Hepatocyte (in vitro differentiated cells): ENCODE results near the gene INPP5F. TPM values are rescaled to one million over a fixed set of nuclear protein-coding genes. Genes with fewer than 3 reads are reported as not detected.

Experiments used
- DNase-seq: peaks from one replicate; pipeline ENCODE4 v3.0.0-alpha.2; 2016; ENCODE audit warnings: low spot score
- H2AFZ ChIP-seq: fragments of 200-600 bp; sonication (generic); 2 replicates; pipeline ENCODE4 v1.6.0; 2016; ENCODE audit warnings: antibody characterized with exemption, mild to moderate bottlenecking
- H3K27ac ChIP-seq: fragments of 200-600 bp; sonication (generic); 2 replicates; pipeline ENCODE4 v1.5.1; 2016; ENCODE audit warnings: mild to moderate bottlenecking
- H3K27me3 ChIP-seq: fragments of 200-600 bp; sonication (generic); 2 replicates; pipeline ENCODE4 v1.6.1; 2016
- H3K36me3 ChIP-seq: fragments of 200-600 bp; sonication (generic); replicated peaks from 2 replicates; pipeline ENCODE4 v1.5.1; 2016; ENCODE audit warnings: low read depth; ENCODE audit not compliant: insufficient read depth
- H3K4me1 ChIP-seq: fragments of 200-600 bp; sonication (generic); 2 replicates; pipeline ENCODE4 v1.5.1; 2016; ENCODE audit warnings: mild to moderate bottlenecking, moderate library complexity; ENCODE audit not compliant: insufficient read depth
- H3K4me2 ChIP-seq: fragments of 200-600 bp; sonication (generic); 2 replicates; pipeline ENCODE4 v1.6.0; 2016
- H3K4me3 ChIP-seq: fragments of 200-600 bp; sonication (generic); 2 replicates; pipeline ENCODE4 v1.5.1; 2016; ENCODE audit warnings: mild to moderate bottlenecking
- H3K79me2 ChIP-seq: fragments of 200-600 bp; sonication (generic); 2 replicates; pipeline ENCODE4 v1.6.0; 2017; ENCODE audit warnings: mild to moderate bottlenecking
- H3K9me2 ChIP-seq: fragments of 200-600 bp; sonication (generic); replicated peaks from 2 replicates; pipeline ENCODE4 v1.6.0; 2017; ENCODE audit warnings: mild to moderate bottlenecking; ENCODE audit not compliant: insufficient read depth
- H3K9me3 ChIP-seq: fragments of 200-600 bp; sonication (generic); 2 replicates; pipeline ENCODE4 v1.5.1; 2016; ENCODE audit warnings: low read depth, mild to moderate bottlenecking
- H4K20me1 ChIP-seq: fragments of 200-600 bp; sonication (generic); 2 replicates; pipeline ENCODE4 v1.6.0; 2016; ENCODE audit warnings: mild to moderate bottlenecking; ENCODE audit not compliant: insufficient read depth, poor library complexity, severe bottlenecking
- EZH2 ChIP-seq: fragments of 200-600 bp; sonication (generic); IDR thresholded peaks from 2 replicates; pipeline ENCODE4 v1.6.1; 2016; ENCODE audit warnings: antibody characterized with exemption, mild to moderate bottlenecking, borderline replicate concordance
- EZH2phosphoT487 ChIP-seq: fragments of 200-600 bp; sonication (generic); IDR thresholded peaks from one replicate; pipeline ENCODE4 v1.6.1; 2018; ENCODE audit warnings: antibody characterized with exemption, mild to moderate bottlenecking, low read depth, moderate library complexity; ENCODE audit not compliant: unreplicated experiment, severe bottlenecking
- WGBS: methylation state at CpG from one replicate; pipeline ENCODE4 v1.1.6; 2016; ENCODE audit warnings: low lambda C conversion rate; ENCODE audit errors: missing lambda C conversion rate; 5-methylcytosine and 5-hydroxymethylcytosine counted together
- polyA plus RNA-seq: library from polyadenylated mRNA; unstranded; fragments of >200 nt; fragmentation: Nextera tagmentation; extraction: Ambion mirVana; gene quantifications from 2 replicates; pipeline ENCODE4 v1.2.1, GENCODE V29; 2016
- total RNA-seq: library from RNA; depleted of rRNA; stranded (reverse); fragments of >200 nt; gene quantifications from 2 replicates; pipeline ENCODE4 v1.2.3, GENCODE V29; 2014
- TF ChIP-seq, protein P1 (sequence below): fragments of 200-600 bp; sonication (generic); IDR thresholded peaks from 2 replicates; pipeline ENCODE4 v1.5.1; 2016; ENCODE audit warnings: antibody characterized with exemption, mild to moderate bottlenecking; ENCODE audit not compliant: poor library complexity

Gene INPP5F
- total and polyA plus RNA-seq, 2 experiments from 2014 or later: 9.9 to 44.4 TPM

DNA sequence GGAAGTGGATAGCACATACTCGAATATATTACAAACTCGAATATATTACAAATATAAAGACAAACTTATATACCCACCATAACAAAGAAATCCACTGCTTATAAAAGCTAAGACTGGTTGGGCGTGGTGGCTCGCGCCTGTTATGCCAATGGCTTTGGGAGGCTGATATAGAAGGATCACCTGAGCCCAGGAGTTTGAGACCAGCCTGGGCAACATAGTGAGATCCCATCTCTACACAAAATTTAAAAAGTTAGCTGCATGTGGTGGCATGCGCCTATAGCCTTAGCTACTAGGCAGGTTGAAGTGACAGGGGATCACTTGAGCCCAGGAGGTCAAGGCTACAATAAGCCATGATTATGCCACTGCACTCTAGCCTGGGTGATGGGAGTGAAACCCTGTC, 126.4 kb downstream of the INPP5F start:
- Histone ChIP-seq H3K9me2 (no peaks in the 10 kb centered on the region), H2AFZ (no peak overlapping the region), H3K4me3 (no peak overlapping the region), H3K4me1 (no peaks in the 10 kb centered on the region), H4K20me1 (no peaks in the 10 kb centered on the region), H3K27ac (no peak overlapping the region), H3K4me2 (no peak overlapping the region), H3K79me2 (peaks cover 7% of the 10 kb centered on the region), H3K36me3 (no peaks in the 10 kb centered on the region), H3K27me3 (no peaks in the 10 kb centered on the region), H3K9me3 (no peaks in the 10 kb centered on the region)
- DNase-seq: no peak
- TF ChIP-seq EZH2phosphoT487 (no peak), EZH2 (no peak)
- TF ChIP-seq, protein P1, sequence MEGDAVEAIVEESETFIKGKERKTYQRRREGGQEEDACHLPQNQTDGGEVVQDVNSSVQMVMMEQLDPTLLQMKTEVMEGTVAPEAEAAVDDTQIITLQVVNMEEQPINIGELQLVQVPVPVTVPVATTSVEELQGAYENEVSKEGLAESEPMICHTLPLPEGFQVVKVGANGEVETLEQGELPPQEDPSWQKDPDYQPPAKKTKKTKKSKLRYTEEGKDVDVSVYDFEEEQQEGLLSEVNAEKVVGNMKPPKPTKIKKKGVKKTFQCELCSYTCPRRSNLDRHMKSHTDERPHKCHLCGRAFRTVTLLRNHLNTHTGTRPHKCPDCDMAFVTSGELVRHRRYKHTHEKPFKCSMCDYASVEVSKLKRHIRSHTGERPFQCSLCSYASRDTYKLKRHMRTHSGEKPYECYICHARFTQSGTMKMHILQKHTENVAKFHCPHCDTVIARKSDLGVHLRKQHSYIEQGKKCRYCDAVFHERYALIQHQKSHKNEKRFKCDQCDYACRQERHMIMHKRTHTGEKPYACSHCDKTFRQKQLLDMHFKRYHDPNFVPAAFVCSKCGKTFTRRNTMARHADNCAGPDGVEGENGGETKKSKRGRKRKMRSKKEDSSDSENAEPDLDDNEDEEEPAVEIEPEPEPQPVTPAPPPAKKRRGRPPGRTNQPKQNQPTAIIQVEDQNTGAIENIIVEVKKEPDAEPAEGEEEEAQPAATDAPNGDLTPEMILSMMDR: no peak
- 98% methylated on average over 6 of the region's 6 CpGs for WGBS

DNA sequence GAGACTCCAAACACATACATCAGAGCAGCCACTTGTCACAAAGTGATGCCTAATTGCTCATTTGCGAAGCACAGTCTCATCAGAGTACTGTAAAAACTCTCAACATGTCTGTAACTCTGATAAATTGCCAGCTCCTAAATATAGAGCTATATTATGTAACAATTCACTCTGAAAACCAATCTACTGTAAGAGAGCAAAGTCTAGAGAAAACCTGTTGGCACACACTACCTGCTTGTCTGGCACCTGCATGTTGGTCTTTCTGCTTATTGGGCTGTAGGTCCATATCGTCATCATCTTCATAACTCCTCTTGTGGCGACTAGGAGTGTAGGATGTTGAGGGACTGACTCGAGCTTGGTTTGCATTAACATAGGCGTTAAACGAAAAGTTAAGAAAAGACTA, 127.0 kb downstream of the INPP5F start:
- H3K9me2 ChIP-seq: no peaks in the 10 kb centered on the region
- 94% methylated on average over 6 of the region's 6 CpGs for WGBS
- peaks cover 12% of the 10 kb centered on the region for H3K79me2 ChIP-seq
- no peaks in the 10 kb centered on the region for H3K4me1 ChIP-seq
- no peaks in the 10 kb centered on the region for H3K36me3 ChIP-seq
- no peaks in the 10 kb centered on the region for H3K27me3 ChIP-seq
- H4K20me1 ChIP-seq: no peaks in the 10 kb centered on the region
- no peak overlapping the region for H3K27ac ChIP-seq
- H2AFZ ChIP-seq: no peak overlapping the region
- DNase-seq: no peak
- H3K9me3 ChIP-seq: no peaks in the 10 kb centered on the region
- H3K4me2 ChIP-seq: no peak overlapping the region
- H3K4me3 ChIP-seq: no peak overlapping the region
- TF ChIP-seq, protein P1: no peak
- TF ChIP-seq EZH2 (no peak), EZH2phosphoT487 (no peak)

DNA sequence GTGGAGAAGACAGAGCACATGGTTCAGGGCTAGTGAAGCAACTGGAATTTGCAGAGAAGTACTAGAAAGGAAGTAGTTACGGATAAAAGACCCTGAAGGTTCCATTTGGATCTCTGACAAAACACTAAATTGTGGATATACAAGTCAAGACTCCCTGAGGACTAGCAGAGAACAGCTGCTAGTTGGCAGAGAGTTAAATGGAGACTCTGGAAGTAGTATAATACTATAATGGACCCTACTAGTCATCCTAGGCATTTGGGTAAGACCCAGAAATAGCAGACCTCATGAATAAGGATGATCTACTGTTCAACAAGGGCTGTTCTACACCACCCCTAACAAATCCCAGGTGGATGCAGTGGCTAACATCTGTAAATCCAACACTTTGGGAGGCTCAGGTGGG, 127.7 kb downstream of the INPP5F start:
- Histone ChIP-seq H3K79me2 (peaks cover 15% of the 10 kb centered on the region), H3K4me3 (no peak overlapping the region), H3K9me3 (no peaks in the 10 kb centered on the region), H4K20me1 (no peaks in the 10 kb centered on the region), H3K4me2 (no peak overlapping the region), H3K27ac (no peak overlapping the region), H3K9me2 (no peaks in the 10 kb centered on the region), H2AFZ (no peak overlapping the region), H3K4me1 (no peaks in the 10 kb centered on the region), H3K36me3 (no peaks in the 10 kb centered on the region), H3K27me3 (no peaks in the 10 kb centered on the region)
- no peak for TF ChIP-seq EZH2
- TF ChIP-seq EZH2phosphoT487: no peak
- TF ChIP-seq, protein P1: no peak
- WGBS: 90% methylated on average over 1 of the region's 1 CpG
- DNase-seq: no peak

DNA sequence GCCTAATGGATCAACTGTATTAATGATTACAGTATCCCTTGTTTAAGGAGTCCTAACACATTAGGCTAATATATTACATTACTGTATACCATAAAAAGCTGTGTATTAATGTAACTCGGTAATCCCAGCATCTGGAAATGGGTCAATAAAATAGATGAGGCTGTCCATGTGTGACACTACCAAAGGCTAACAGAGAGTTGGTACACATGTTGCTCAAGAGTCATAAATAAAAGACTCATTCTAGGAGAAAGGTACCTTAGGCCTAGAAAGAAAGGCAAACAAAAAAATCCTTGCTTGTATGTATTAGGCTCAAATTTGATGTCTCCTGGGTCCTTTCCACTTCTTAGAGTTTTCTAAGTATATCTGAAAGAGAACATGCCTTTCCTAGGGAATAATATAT, 132.2 kb downstream of the INPP5F start:
- Histone ChIP-seq H4K20me1 (peaks cover 15% of the 10 kb centered on the region), H2AFZ (no peak overlapping the region), H3K4me2 (no peak overlapping the region), H3K36me3 (no peaks in the 10 kb centered on the region), H3K27ac (no peak overlapping the region), H3K27me3 (no peaks in the 10 kb centered on the region), H3K9me3 (no peaks in the 10 kb centered on the region), H3K79me2 (peaks cover 58% of the 10 kb centered on the region), H3K4me3 (no peak overlapping the region), H3K9me2 (no peaks in the 10 kb centered on the region), H3K4me1 (no peaks in the 10 kb centered on the region)
- no peak for DNase-seq
- WGBS: 60% methylated on average over 1 of the region's 1 CpG
- TF ChIP-seq EZH2 (no peak), EZH2phosphoT487 (no peak)
- TF ChIP-seq, protein P1: no peak
